ENCODE results near the gene GSTK1.

DNA sequence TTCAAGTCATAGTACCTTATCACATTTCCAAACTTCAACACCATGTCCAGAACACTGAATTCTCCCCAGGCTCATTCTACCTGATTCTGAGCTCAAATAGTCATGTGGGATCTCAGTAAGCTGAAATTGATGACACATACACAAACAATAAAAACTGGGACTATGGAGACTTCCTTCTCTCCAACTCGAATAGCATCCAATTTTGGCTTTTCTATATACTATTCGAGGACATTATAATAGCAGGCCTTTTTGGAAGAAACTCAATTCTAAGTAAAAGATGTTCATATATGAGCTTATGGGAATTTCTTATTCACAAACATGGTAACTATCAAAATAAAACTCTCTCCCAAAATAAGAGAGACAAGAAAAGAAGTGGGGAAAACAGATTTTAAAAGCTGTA, 42.0 kb upstream of the GSTK1 start:
- TF ChIP-seq CTCF (IDR thresholded peaks at IDR 0.05) (no peak), EZH2 (IDR thresholded peaks at IDR 0.05; ENCODE audit: borderline replicate concordance, insufficient read depth, low read depth, low read length, poor library complexity, severe bottlenecking) (no peak)

All from B cell (primary cell).